ENCODE measurements around the gene NPHP3.

DNA sequence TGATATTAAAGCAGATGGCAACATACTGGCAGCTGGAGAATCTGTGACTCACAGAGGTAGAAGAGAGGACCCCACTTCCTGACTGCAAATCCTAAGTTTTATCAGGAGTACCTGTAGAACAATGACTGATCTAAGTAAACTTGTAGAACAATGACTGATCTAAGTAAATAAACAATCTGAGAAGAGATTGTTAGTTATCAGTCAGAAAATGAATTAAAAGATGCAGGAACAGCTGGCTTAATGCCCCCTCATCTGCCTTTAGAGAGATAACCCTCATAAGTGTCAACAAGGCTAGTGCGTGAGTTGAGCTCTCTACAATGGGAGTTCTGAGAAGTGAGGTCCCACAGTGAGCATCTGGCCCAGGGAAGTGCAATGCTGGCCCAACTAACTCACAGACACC, 77.2 kb downstream of the NPHP3 start:
- TF ChIP-seq, protein P1, sequence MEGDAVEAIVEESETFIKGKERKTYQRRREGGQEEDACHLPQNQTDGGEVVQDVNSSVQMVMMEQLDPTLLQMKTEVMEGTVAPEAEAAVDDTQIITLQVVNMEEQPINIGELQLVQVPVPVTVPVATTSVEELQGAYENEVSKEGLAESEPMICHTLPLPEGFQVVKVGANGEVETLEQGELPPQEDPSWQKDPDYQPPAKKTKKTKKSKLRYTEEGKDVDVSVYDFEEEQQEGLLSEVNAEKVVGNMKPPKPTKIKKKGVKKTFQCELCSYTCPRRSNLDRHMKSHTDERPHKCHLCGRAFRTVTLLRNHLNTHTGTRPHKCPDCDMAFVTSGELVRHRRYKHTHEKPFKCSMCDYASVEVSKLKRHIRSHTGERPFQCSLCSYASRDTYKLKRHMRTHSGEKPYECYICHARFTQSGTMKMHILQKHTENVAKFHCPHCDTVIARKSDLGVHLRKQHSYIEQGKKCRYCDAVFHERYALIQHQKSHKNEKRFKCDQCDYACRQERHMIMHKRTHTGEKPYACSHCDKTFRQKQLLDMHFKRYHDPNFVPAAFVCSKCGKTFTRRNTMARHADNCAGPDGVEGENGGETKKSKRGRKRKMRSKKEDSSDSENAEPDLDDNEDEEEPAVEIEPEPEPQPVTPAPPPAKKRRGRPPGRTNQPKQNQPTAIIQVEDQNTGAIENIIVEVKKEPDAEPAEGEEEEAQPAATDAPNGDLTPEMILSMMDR (IDR thresholded peaks at IDR 0.05) = no peak
- TF ChIP-seq POLR2AphosphoS5 (IDR thresholded peaks at IDR 0.05) (no peak), POLR2A (IDR thresholded peaks at IDR 0.05) (no peak), EP300 (IDR thresholded peaks at IDR 0.05) (no peak)
